ENCODE measurements around the gene KAZN. TPM values are rescaled to one million over a fixed set of nuclear protein-coding genes. Genes with fewer than 3 reads are reported as not detected.

The KAZN gene
- polyA plus RNA-seq, 1 donor (not counting 4 experiments of a cell fraction or from before 2014, with no cell fraction given) = 5.9 TPM

- Histone ChIP-seq H4K20me1 (ENCODE audit: control insufficient read depth, extremely low read depth, insufficient read depth, low read length) (no peaks in the 10 kb centered on the region), H3K27ac (ENCODE audit: control insufficient read depth, insufficient read depth, low read length) (no peak overlapping the region), H3K4me1 (ENCODE audit: control insufficient read depth, extremely low read depth, insufficient read depth, low read length) (peaks cover 4% of the 10 kb centered on the region), H3K9me3 (ENCODE audit: control insufficient read depth, low read depth, low read length) (peaks cover 8% of the 10 kb centered on the region), H3K4me2 (ENCODE audit: control insufficient read depth, extremely low read depth, insufficient read depth, low read depth, low read length) (no peak overlapping the region), H3K36me3 (ENCODE audit: control insufficient read depth in 2 of 2, extremely low read depth in 1 of 2, insufficient read depth in 2 of 2, low read length in 2 of 2) (no peaks in the 10 kb centered on the region), H3K9me1 (ENCODE audit: control insufficient read depth, extremely low read depth, insufficient read depth, low read length) (no peaks in the 10 kb centered on the region), H3K27me3 (ENCODE audit: control insufficient read depth, extremely low read depth, insufficient read depth, low read length) (peaks cover 3% of the 10 kb centered on the region), H2AFZ (ENCODE audit: control insufficient read depth, low read length) (no peak overlapping the region), H3K79me2 (ENCODE audit: control insufficient read depth, insufficient read depth, low read length) (no peaks in the 10 kb centered on the region), H3K4me3 (ENCODE audit: control insufficient read depth in 2 of 3, extremely low read depth in 1 of 3, insufficient read depth in 2 of 3, low read depth in 1 of 3, low read length in 3 of 3) (no peak overlapping the region), H3K9ac (ENCODE audit: control insufficient read depth, extremely low read depth, insufficient read depth, low read length) (no peak overlapping the region)
- TF ChIP-seq CTCF (optimal IDR thresholded peaks at IDR 0.05 in 1 of 3, IDR thresholded peaks at IDR 0.05 in 1 of 3, conservative IDR thresholded peaks at IDR 0.05 in 1 of 3; ENCODE audit: extremely low read depth in 1 of 3, insufficient read depth in 2 of 3, low read length in 3 of 3) (no peak), EZH2 (IDR thresholded peaks at IDR 0.05; ENCODE audit: low read length) (no peak)
- dilution Hi-C loops (cut with MboI; ENCODE audit: extremely low pct_ligation_motif_present, low sequenced_read_pairs) = no loop called here
- DNase-seq (ENCODE audit: low read depth, low spot score) (no peak), FAIRE-seq (no peak)
Observed at GRCh38 chr1:14843525-14843924, 245.0 kb downstream of the KAZN start.

GRCh38 chr1:14844356-14844755, 245.9 kb downstream of the KAZN start:
- H3K9ac ChIP-seq (ENCODE audit: control insufficient read depth, extremely low read depth, insufficient read depth, low read length) = no peak overlapping the region
- H3K4me1 ChIP-seq (ENCODE audit: control insufficient read depth, extremely low read depth, insufficient read depth, low read length) = peaks cover 4% of the 10 kb centered on the region
- H3K27ac ChIP-seq (ENCODE audit: control insufficient read depth, insufficient read depth, low read length) = no peak overlapping the region
- H2AFZ ChIP-seq (ENCODE audit: control insufficient read depth, low read length) = no peak overlapping the region
- DNase-seq (ENCODE audit: low read depth, low spot score) = no peak
- no peaks in the 10 kb centered on the region for H3K36me3 ChIP-seq (ENCODE audit: control insufficient read depth in 2 of 2, extremely low read depth in 1 of 2, insufficient read depth in 2 of 2, low read length in 2 of 2)
- peaks cover 8% of the 10 kb centered on the region for H3K9me3 ChIP-seq (ENCODE audit: control insufficient read depth, low read depth, low read length)
- peaks cover 3% of the 10 kb centered on the region for H3K27me3 ChIP-seq (ENCODE audit: control insufficient read depth, extremely low read depth, insufficient read depth, low read length)
- dilution Hi-C loops (cut with MboI; ENCODE audit: extremely low pct_ligation_motif_present, low sequenced_read_pairs) = no loop called here
- no peaks in the 10 kb centered on the region for H3K9me1 ChIP-seq (ENCODE audit: control insufficient read depth, extremely low read depth, insufficient read depth, low read length)
- H3K79me2 ChIP-seq (ENCODE audit: control insufficient read depth, insufficient read depth, low read length) = no peaks in the 10 kb centered on the region
- H4K20me1 ChIP-seq (ENCODE audit: control insufficient read depth, extremely low read depth, insufficient read depth, low read length) = no peaks in the 10 kb centered on the region
- TF ChIP-seq CTCF (optimal IDR thresholded peaks at IDR 0.05 in 1 of 3, IDR thresholded peaks at IDR 0.05 in 1 of 3, conservative IDR thresholded peaks at IDR 0.05 in 1 of 3; ENCODE audit: extremely low read depth in 1 of 3, insufficient read depth in 2 of 3, low read length in 3 of 3) = no peak
- no peak overlapping the region for H3K4me3 ChIP-seq (ENCODE audit: control insufficient read depth in 2 of 3, extremely low read depth in 1 of 3, insufficient read depth in 2 of 3, low read depth in 1 of 3, low read length in 3 of 3)
- no peak for FAIRE-seq
- no peak overlapping the region for H3K4me2 ChIP-seq (ENCODE audit: control insufficient read depth, extremely low read depth, insufficient read depth, low read depth, low read length)
